ENCODE results near the gene ODAD3.

Gene ODAD3

GRCh38 chr19:11373885-11374432 is 61.0 kb downstream of the ODAD3 start:
- peak; percentile 45 to 58 for DNase-seq

- DNase-seq = peak; percentile 45 to 51
Measured at GRCh38 chr19:11373166-11373884, 61.6 kb downstream of the ODAD3 start.

DNA sequence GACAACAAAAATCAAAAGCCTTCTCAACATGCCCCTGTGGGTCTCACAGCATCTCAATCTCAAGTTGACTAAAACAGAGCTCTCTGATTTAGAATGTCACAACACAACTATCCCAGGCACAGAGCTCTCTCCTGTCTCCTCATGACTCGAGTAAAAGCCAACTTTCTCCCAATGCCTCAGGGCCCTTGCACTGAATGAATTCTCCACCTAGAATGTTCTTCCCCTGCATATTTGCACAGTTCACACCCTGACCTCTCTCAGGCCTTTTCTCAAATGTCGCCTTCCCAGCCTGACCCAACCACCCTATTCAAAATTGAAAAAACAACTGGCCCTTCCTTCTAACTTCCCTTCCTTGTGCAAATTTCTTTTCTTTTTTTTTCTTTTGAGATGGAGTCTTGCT is 64.2 kb downstream of the ODAD3 start:
- no peak for DNase-seq
